Thoracic aorta (tissue), 2 donors: ENCODE data around the gene DLX4. TPM values are rescaled to one million over a fixed set of nuclear protein-coding genes. Genes with fewer than 3 reads are reported as not detected.

ENCODE experiments used
- ATAC-seq: fragments of 150-250 bp; one replicate; pipeline ENCODE4 v1.8.0; 2017; ENCODE audit warnings: low read depth; ENCODE audit not compliant: insufficient number of reproducible peaks, low FRiP score
- DNase-seq: peaks from one replicate; pipeline ENCODE4 v3.0.0-alpha.2; 2020; ENCODE audit warnings: low spot score
- H3K27ac ChIP-seq, 2 donors: fragments of 200-600 bp; sonication (generic); 1 replicate in 1 of 2; 2 replicates in 1 of 2; pipeline ENCODE4 v1.5.1; 2016; ENCODE audit warnings: mild to moderate bottlenecking in 2 of 2, moderate library complexity in 2 of 2
- H3K27me3 ChIP-seq: fragments of 200-600 bp; sonication (generic); replicated peaks from 2 replicates; pipeline ENCODE4 v1.6.0; 2016; ENCODE audit warnings: mild to moderate bottlenecking; ENCODE audit not compliant: insufficient read depth
- H3K36me3 ChIP-seq: fragments of 200-600 bp; sonication (generic); one replicate; pipeline ENCODE4 v1.5.1; 2016
- H3K4me1 ChIP-seq, 2 donors: fragments of 200-600 bp; sonication (generic); 1 replicate in 1 of 2; 2 replicates in 1 of 2; pipeline versions ENCODE4 v1.5.1 to v1.6.0; 2016; ENCODE audit warnings: low read depth in 2 of 2, mild to moderate bottlenecking in 1 of 2; ENCODE audit not compliant: control insufficient read depth in 1 of 2
- H3K4me3 ChIP-seq: fragments of 200-600 bp; sonication (generic); 2 replicates; pipeline ENCODE4 v1.5.1; 2016; ENCODE audit warnings: mild to moderate bottlenecking
- H3K9me3 ChIP-seq: fragments of 200-600 bp; sonication (generic); 2 replicates; pipeline ENCODE4 v1.5.1; 2016
- total RNA-seq, 2 donors: library from RNA; depleted of rRNA; stranded (reverse); fragments of >200 nt; gene quantifications; one replicate each; pipeline versions ENCODE4 v1.1.0 to v1.2.3, GENCODE V29; 2016
- TF ChIP-seq, protein P1 (sequence below): fragments of 200-600 bp; sonication (generic); IDR thresholded peaks from one replicate; pipeline ENCODE4 v1.5.1; 2019; ENCODE audit warnings: antibody characterized with exemption

DLX4 gene
- total RNA-seq, 2 donors from 2014 or later: not detected

GRCh38 chr17:49973271-49973615, 4.3 kb downstream of the DLX4 start:
- Histone ChIP-seq H3K9me3 (no peaks in the 10 kb centered on the region), H3K27ac (no peak overlapping the region), H3K4me3 (no peak overlapping the region), H3K4me1 (peaks cover 14 to 27% of the 10 kb centered on the region in 2 donors), H3K27me3 (peaks cover 39% of the 10 kb centered on the region), H3K36me3 (no peaks in the 10 kb centered on the region)
- DNase-seq (no peak), ATAC-seq (no peak)
- TF ChIP-seq, protein P1, sequence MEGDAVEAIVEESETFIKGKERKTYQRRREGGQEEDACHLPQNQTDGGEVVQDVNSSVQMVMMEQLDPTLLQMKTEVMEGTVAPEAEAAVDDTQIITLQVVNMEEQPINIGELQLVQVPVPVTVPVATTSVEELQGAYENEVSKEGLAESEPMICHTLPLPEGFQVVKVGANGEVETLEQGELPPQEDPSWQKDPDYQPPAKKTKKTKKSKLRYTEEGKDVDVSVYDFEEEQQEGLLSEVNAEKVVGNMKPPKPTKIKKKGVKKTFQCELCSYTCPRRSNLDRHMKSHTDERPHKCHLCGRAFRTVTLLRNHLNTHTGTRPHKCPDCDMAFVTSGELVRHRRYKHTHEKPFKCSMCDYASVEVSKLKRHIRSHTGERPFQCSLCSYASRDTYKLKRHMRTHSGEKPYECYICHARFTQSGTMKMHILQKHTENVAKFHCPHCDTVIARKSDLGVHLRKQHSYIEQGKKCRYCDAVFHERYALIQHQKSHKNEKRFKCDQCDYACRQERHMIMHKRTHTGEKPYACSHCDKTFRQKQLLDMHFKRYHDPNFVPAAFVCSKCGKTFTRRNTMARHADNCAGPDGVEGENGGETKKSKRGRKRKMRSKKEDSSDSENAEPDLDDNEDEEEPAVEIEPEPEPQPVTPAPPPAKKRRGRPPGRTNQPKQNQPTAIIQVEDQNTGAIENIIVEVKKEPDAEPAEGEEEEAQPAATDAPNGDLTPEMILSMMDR: no peak

DNA sequence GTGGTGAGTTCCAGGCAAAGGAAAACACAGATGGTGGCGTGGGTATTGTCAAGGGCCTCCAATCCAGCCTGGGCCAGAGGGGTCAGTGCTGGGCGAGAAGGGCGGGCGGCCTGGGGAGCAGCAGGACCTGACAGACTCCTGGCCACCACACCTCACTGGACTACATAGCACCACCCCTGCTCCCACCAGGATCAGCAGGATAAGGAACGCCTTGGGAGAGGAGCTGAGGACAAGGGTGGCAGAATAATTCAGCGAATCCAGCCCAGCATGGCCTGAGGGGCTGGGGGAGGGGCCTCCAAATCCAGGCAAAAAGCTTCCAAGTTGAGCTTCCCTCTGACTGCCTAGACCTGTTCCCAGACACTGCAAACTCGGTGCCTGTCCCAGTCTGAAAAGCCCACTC, 6.5 kb downstream of the DLX4 start:
- TF ChIP-seq, protein P1: no peak
- no peak overlapping the region for H3K27ac ChIP-seq
- ATAC-seq (no peak), DNase-seq (no peak)
- H3K4me3 ChIP-seq: no peak overlapping the region
- peaks cover 22% of the 10 kb centered on the region for H3K27me3 ChIP-seq
- H3K36me3 ChIP-seq: no peaks in the 10 kb centered on the region
- H3K4me1 ChIP-seq: peaks cover 4 to 13% of the 10 kb centered on the region in 2 donors
- no peaks in the 10 kb centered on the region for H3K9me3 ChIP-seq

DNA sequence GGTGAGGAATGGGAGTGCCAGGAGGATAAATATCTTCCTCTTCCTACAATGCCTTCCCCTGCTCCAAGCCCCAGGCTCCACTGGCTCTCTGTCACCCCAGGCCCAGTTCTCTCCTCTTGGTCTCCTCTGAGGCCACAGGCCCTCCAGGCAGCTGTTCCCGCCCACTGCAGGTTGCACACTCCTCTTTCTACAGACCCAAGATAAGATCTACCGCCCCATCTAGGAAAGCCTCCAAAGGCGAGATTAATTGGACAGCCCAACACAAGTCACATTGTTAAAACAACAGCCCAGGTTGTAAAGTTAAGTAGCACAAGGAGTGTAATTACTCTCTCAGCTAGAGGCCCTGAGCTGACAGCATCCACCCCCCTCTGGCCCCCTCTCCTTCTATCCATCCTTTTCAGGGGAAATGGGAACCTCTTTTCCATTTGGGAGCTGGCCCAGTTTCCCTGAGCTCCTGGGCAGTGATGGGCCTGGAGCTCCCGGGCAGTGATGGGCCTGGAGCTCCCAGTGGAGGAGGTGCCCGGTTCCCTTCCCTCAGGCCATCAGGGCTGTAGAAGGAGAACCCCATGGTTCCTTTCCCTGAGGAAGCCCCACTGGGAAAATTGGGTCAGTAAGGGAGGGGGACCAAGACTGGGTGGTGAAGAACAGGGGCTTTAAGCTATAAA, 7.3 kb downstream of the DLX4 start:
- Histone ChIP-seq H3K4me1 (peaks cover 4 to 13% of the 10 kb centered on the region in 2 donors), H3K9me3 (no peaks in the 10 kb centered on the region), H3K4me3 (no peak overlapping the region), H3K36me3 (no peaks in the 10 kb centered on the region), H3K27ac (no peak overlapping the region), H3K27me3 (peaks cover 14% of the 10 kb centered on the region)
- TF ChIP-seq, protein P1: no peak
- ATAC-seq (no peak), DNase-seq (no peak)

DNA sequence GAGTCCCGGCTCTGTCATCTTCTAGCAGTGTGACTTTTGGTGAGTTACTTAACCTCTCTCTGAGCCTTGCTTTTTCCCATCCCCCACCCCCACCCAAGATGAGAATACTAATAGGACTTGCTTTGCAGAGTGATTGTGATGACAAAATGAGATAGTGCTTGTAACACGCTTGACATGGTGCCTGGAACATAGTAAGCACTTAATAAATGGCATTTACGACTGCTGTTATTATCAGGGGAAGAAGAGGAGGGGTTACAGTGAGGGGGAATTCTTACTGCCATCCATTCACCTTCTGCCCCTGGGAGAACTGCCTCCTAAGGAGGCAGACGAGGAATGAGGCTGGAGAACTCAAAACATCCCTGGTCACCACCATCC, 7.8 kb downstream of the DLX4 start:
- Histone ChIP-seq H3K27me3 (peaks cover 9% of the 10 kb centered on the region), H3K36me3 (no peaks in the 10 kb centered on the region), H3K9me3 (no peaks in the 10 kb centered on the region), H3K27ac (no peak overlapping the region), H3K4me3 (no peak overlapping the region), H3K4me1 (peaks cover 4 to 9% of the 10 kb centered on the region in 2 donors)
- DNase-seq: no peak
- ATAC-seq: no peak
- TF ChIP-seq, protein P1: no peak

DNA sequence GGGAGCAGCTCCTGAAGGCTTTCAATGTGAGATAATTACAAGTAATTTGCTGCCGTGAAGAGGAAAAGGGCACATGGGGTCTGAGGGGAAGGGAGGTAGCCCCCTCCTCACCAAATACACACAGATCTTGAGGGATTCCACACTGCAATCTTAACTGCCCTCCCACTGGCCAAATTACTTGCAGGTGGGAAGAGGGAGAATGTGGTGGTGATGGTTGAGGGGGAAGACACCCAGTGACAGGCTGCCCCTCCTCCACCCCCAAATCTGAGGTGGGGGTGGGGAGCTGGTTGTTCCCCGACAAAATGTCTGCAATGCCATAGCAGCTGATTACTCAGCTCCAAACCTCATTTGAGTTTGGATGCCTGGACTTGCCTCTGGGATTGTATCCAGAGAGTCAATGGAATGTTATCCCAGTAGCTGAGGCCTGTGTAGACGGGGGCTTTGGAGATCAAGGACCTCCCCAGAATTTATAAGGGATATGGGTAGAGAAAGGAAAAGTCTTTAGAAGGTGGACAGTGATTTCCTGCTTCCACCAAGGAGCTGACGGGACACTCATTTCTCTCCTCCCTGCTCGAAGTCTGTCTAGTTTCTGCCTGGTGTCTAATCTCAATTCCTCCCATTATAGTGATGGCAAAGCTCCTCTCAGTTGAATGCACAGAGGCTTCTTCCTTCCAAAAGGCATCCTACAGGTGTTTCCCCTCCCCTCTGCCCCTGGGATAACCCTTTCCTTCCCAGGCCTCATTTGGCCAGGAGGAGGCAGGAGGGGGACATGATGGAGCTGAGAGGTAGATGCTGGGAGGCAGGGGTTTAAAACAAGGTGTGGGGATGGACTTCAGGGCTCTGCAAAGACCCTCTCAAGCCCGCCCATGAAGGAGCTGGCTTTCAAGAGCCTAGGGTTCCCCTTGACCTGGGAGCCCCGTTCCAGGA, 8.7 kb downstream of the DLX4 start:
- DNase-seq: no peak
- H3K27ac ChIP-seq: no peak overlapping the region
- no peaks in the 10 kb centered on the region for H3K9me3 ChIP-seq
- no peaks in the 10 kb centered on the region for H3K36me3 ChIP-seq
- H3K27me3 ChIP-seq: peaks cover 6% of the 10 kb centered on the region
- TF ChIP-seq, protein P1: no peak
- no peaks in the 10 kb centered on the region for H3K4me1 ChIP-seq
- no peak for ATAC-seq
- H3K4me3 ChIP-seq: no peak overlapping the region
